Measurements from ENCODE around the gene NUDC.

- no peak for TF ChIP-seq SMAD4 (CRISPR knock-in tag; IDR thresholded peaks at IDR 0.05)
- no peak for TF ChIP-seq CTCF (IDR thresholded peaks at IDR 0.05)
- TF ChIP-seq NR3C1 (CRISPR knock-in tag; conservative IDR thresholded peaks at IDR 0.05; ENCODE audit: low read depth): no peak
- no peak for TF ChIP-seq ATF6 (CRISPR knock-in tag; IDR thresholded peaks at IDR 0.05)
- no peak for TF ChIP-seq PRDM15 (CRISPR knock-in tag; IDR thresholded peaks at IDR 0.05)
- no peak for TF ChIP-seq ATF2 (CRISPR knock-in tag; IDR thresholded peaks at IDR 0.05; ENCODE audit: borderline replicate concordance, low read depth)
- TF ChIP-seq NFYB (CRISPR knock-in tag; conservative IDR thresholded peaks at IDR 0.05; ENCODE audit: low read depth): no peak
- TF ChIP-seq MAX (CRISPR knock-in tag; IDR thresholded peaks at IDR 0.05): no peak
- no peak for TF ChIP-seq SP1 (CRISPR knock-in tag; conservative IDR thresholded peaks at IDR 0.05)
- TF ChIP-seq ELF4 (CRISPR knock-in tag; IDR thresholded peaks at IDR 0.05; ENCODE audit: low read depth): no peak
Observed at GRCh38 chr1:26897351-26897750, 24.2 kb upstream of the NUDC start.
